Spleen (tissue), 11 donors: ENCODE results near the gene KCNG2. TPM values are rescaled to one million over a fixed set of nuclear protein-coding genes. Genes with fewer than 3 reads are reported as not detected.
"Not testable (repeated sequence)": the region's sequence is repeated elsewhere in the genome, so short reads cannot be mapped to it uniquely, and the experiment has no call there.

ENCODE experiments used
- DNase-seq: peaks from one replicate; pipeline ENCODE4 v3.0.0-alpha.2; 2020
- H3K27ac ChIP-seq, 8 donors: fragments of 200-600 bp; sonication (generic) in 7 of 8; 1 replicate in 4 of 8; 2 replicates in 4 of 8; pipeline versions ENCODE4 v1.5.0 to v1.8.0; 2016 to 2021; ENCODE audit warnings: inconsistent platforms in 4 of 8, mild to moderate bottlenecking in 4 of 8, moderate library complexity in 1 of 8
- H3K27me3 ChIP-seq, 7 donors: fragments of 200-600 bp; sonication (generic) in 6 of 7; replicated peaks in 1 of 7; 1 replicate in 4 of 7; 2 replicates in 3 of 7; pipeline versions ENCODE4 v1.5.0 to v1.8.0; 2016 to 2021; ENCODE audit warnings: inconsistent platforms in 3 of 7, mild to moderate bottlenecking in 1 of 7
- H3K36me3 ChIP-seq, 6 donors: fragments of 200-600 bp; sonication (generic) in 5 of 6; 1 replicate in 4 of 6; 2 replicates in 2 of 6; pipeline versions ENCODE4 v1.5.0 to v1.8.0; 2016 to 2021; ENCODE audit warnings: inconsistent platforms in 2 of 6
- H3K4me1 ChIP-seq, 6 donors: fragments of 200-600 bp; sonication (generic) in 5 of 6; 1 replicate in 3 of 6; 2 replicates in 3 of 6; pipeline versions ENCODE4 v1.5.0 to v1.8.0; 2016 to 2021; ENCODE audit warnings: inconsistent platforms in 3 of 6
- H3K4me3 ChIP-seq, 8 donors: fragments of 200-600 bp; sonication (generic) in 7 of 8; 1 replicate in 4 of 8; 2 replicates in 4 of 8; pipeline versions ENCODE4 v1.5.0 to v1.8.0; 2016 to 2021; ENCODE audit warnings: inconsistent platforms in 4 of 8, mild to moderate bottlenecking in 4 of 8, moderate library complexity in 2 of 8
- H3K9me3 ChIP-seq, 8 donors: fragments of 200-600 bp; sonication (generic) in 7 of 8; 1 replicate in 4 of 8; 2 replicates in 4 of 8; pipeline versions ENCODE4 v1.5.0 to v1.8.0; 2016 to 2021; ENCODE audit warnings: inconsistent platforms in 4 of 8
- POLR2A ChIP-seq, 3 donors: fragments of 450-650 bp; IDR thresholded peaks; one replicate each; pipeline ENCODE4 v1.5.1; 2017; ENCODE audit warnings: antibody characterized with exemption in 3 of 3, mild to moderate bottlenecking in 1 of 3
- POLR2AphosphoS5 ChIP-seq, 3 donors: sonication (generic); formaldehyde crosslinking; IDR thresholded peaks; one replicate each; pipeline ENCODE4 v1.5.1; 2017; ENCODE audit warnings: antibody characterized with exemption in 3 of 3
- WGBS, 5 donors: extraction: QIAGEN DNeasy Blood & Tissue Kit in 3 of 5; methylation state at CpG; one replicate each; pipeline versions ENCODE4 v1.1.5 to v1.1.7; 2013 to 2018; 5-methylcytosine and 5-hydroxymethylcytosine counted together
- intact Hi-C: fragments of 100-400 bp; cut with DNase I; formaldehyde crosslinking; loops from one replicate; pipeline ENCODE4 v1.15.0; 2023; ENCODE audit warnings: low total_unique reads
- polyA plus RNA-seq, 3 donors: library from polyadenylated mRNA; stranded (reverse); fragments of 200-250 nt; gene quantifications; one replicate each; pipeline ENCODE4 v1.2.1, GENCODE V29; 2013
- total RNA-seq, 7 donors: library from RNA; depleted of rRNA in 3 of 7; stranded (reverse); fragments of >200 nt in 3 of 7; fragmentation: NEBNext Ultra II Directional in 4 of 7; extraction: Animal tissue kit (Norgen Biotek cat#: 25700) in 4 of 7; gene quantifications; one replicate each; pipeline versions ENCODE4 v1.1.0 to v1.2.1, GENCODE V29; 2016 to 2021
- TF ChIP-seq, protein P1 (sequence below), 11 experiments: fragments of 200-600 bp in 7 of 11; fragments of 450-650 bp in 4 of 11; sonication (generic) in 4 of 11; IDR thresholded peaks in 8 of 11; conservative IDR thresholded peaks in 3 of 11; 1 replicate in 7 of 11; 2 replicates in 4 of 11; pipeline versions ENCODE4 v1.4.0 to v1.8.0; 2016 to 2021; ENCODE audit warnings: antibody characterized with exemption in 11 of 11, inconsistent platforms in 4 of 11, mild to moderate bottlenecking in 1 of 11
- donor health status: healthy with polysubstance abuse.
- donor health status: DM: no; HTN: no; CAD: no; lungs with moderate emphysema.
- donor health status: DM: no; HTN: no; CAD: no.
- donor health status: Bipolar disorder and iron deficiency.
- donor health status: healthy.
- donor health status: DM: no; HTN: no; CAD: no.
- donor health status: DM: yes; HTN: yes; CAD: no.

The KCNG2 gene
- total and polyA plus RNA-seq, 10 donors, result 0.15 to 3.2 (median 0.38) TPM; not detected in 1

DNA sequence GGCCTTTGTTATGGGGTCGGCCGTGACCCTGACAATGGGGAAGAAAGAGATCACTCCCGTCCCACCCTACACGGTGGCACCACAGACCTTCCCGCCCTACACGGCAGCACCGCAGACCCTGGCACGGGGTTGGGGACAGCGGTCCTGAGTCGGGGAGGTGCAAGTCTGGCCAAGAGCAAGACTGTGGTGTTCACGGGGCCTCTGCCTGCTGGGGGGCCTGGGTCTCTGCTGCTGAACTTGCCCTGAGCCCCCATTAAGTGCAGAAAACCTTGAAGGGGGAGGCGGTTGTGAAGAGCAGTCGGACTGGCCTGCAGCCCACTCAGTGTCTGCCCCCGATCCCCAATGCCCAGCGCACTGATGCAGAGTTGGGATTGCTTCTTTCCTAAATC is 77.8 kb downstream of the KCNG2 start:
- Histone ChIP-seq H3K36me3 (no peaks in the 10 kb centered on the region), H3K27me3 (peaks cover 0 to 43% (median 0%) of the 10 kb centered on the region in 7 donors), H3K9me3 (peaks cover 0 to 10% (median 4%) of the 10 kb centered on the region in 8 donors), H3K4me1 (peaks cover 0 to 6% (median 0%) of the 10 kb centered on the region in 6 donors), H3K27ac (no peak overlapping the region), H3K4me3 (no peak overlapping the region)
- 87 to 91% (median 88%) methylated on average over 15 of the region's 15 CpGs for whole genome bisulfite sequencing, 5 donors
- TF ChIP-seq POLR2A (IDR thresholded peaks at IDR 0.05), result no peak
- TF ChIP-seq, protein P1, sequence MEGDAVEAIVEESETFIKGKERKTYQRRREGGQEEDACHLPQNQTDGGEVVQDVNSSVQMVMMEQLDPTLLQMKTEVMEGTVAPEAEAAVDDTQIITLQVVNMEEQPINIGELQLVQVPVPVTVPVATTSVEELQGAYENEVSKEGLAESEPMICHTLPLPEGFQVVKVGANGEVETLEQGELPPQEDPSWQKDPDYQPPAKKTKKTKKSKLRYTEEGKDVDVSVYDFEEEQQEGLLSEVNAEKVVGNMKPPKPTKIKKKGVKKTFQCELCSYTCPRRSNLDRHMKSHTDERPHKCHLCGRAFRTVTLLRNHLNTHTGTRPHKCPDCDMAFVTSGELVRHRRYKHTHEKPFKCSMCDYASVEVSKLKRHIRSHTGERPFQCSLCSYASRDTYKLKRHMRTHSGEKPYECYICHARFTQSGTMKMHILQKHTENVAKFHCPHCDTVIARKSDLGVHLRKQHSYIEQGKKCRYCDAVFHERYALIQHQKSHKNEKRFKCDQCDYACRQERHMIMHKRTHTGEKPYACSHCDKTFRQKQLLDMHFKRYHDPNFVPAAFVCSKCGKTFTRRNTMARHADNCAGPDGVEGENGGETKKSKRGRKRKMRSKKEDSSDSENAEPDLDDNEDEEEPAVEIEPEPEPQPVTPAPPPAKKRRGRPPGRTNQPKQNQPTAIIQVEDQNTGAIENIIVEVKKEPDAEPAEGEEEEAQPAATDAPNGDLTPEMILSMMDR (IDR thresholded peaks at IDR 0.05 in 8 of 11, conservative IDR thresholded peaks at IDR 0.05 in 3 of 11), result no peak
- no peak for TF ChIP-seq POLR2AphosphoS5 (IDR thresholded peaks at IDR 0.05)
- intact Hi-C loops, result no loop called here
- peak; percentile 47 for DNase-seq

DNA sequence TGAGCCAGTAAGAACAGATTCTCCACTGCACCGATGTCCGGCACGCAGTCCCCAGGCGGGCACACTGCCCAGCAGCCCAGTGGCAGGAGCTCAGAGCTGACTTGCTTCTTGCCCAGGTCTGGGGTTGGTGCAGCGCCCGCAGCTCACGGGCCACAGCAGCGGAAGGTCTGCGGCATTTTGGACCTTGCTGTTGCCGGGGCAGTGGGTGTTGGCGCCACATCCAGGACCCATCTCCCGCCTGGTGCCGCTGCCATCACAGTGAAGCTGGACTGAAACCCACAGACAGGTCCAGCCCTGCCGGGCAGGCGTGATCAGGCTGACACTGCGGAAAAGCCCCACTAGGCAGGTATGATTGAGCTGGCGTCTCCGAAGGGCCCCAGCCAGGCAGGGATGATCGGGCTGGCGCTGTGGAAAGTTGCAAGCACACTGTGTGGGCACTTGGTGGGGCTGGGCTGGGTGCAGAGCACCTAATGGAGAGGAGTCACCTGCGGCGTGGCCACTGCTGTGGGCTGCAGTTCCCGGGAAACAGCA is 78.3 kb downstream of the KCNG2 start:
- 87 to 97% (median 90%) methylated on average over 20 to 23 of the region's 23 CpGs for WGBS, 5 donors
- H3K4me3 ChIP-seq, result no peak overlapping the region
- peak; percentile 59 for DNase-seq
- no peaks in the 10 kb centered on the region for H3K36me3 ChIP-seq
- H3K27ac ChIP-seq, result no peak overlapping the region
- intact Hi-C loops, result no loop called here
- H3K9me3 ChIP-seq, result peaks cover 0 to 10% (median 4%) of the 10 kb centered on the region in 8 donors
- H3K27me3 ChIP-seq, result peaks cover 0 to 43% (median 0%) of the 10 kb centered on the region in 7 donors
- TF ChIP-seq POLR2AphosphoS5 (IDR thresholded peaks at IDR 0.05) (no peak), POLR2A (IDR thresholded peaks at IDR 0.05) (no peak)
- TF ChIP-seq, protein P1 (IDR thresholded peaks at IDR 0.05 in 8 of 11, conservative IDR thresholded peaks at IDR 0.05 in 3 of 11), result no peak
- peaks cover 0 to 6% (median 0%) of the 10 kb centered on the region in 6 donors for H3K4me1 ChIP-seq

DNA sequence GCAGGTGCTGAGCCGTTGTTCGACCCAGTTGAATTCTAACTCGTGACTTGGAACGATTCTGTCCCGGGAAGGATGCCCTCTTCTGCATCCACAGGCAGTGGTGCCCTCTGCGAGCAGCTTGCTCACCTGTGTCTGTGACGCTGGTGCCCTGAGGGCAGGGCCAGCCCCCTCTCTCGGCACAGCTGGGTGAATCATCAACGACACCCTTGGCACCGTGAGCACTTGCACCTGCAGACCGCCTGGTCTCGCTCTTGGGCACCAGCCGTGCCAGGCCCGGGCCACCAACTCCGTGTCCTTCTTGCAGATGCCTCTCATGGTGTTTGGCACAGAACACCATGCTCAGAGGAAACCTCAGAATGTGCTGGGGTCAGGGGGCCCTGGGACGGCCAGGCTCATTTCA is 78.8 kb downstream of the KCNG2 start:
- H3K36me3 ChIP-seq, result no peaks in the 10 kb centered on the region
- peaks cover 0 to 39% (median 0%) of the 10 kb centered on the region in 7 donors for H3K27me3 ChIP-seq
- peaks cover 0 to 6% (median 0%) of the 10 kb centered on the region in 6 donors for H3K4me1 ChIP-seq
- 87 to 90% (median 89%) methylated on average over 13 to 16 of the region's 16 CpGs for WGBS, 5 donors
- peak; percentile 58 for DNase-seq
- peaks cover 0 to 10% (median 4%) of the 10 kb centered on the region in 8 donors for H3K9me3 ChIP-seq
- no peak overlapping the region for H3K27ac ChIP-seq
- no peak overlapping the region for H3K4me3 ChIP-seq
- intact Hi-C loops, result no loop called here
- TF ChIP-seq POLR2AphosphoS5 (IDR thresholded peaks at IDR 0.05) (no peak), POLR2A (IDR thresholded peaks at IDR 0.05) (no peak)
- TF ChIP-seq, protein P1 (IDR thresholded peaks at IDR 0.05 in 8 of 11, conservative IDR thresholded peaks at IDR 0.05 in 3 of 11), result no peak

DNA sequence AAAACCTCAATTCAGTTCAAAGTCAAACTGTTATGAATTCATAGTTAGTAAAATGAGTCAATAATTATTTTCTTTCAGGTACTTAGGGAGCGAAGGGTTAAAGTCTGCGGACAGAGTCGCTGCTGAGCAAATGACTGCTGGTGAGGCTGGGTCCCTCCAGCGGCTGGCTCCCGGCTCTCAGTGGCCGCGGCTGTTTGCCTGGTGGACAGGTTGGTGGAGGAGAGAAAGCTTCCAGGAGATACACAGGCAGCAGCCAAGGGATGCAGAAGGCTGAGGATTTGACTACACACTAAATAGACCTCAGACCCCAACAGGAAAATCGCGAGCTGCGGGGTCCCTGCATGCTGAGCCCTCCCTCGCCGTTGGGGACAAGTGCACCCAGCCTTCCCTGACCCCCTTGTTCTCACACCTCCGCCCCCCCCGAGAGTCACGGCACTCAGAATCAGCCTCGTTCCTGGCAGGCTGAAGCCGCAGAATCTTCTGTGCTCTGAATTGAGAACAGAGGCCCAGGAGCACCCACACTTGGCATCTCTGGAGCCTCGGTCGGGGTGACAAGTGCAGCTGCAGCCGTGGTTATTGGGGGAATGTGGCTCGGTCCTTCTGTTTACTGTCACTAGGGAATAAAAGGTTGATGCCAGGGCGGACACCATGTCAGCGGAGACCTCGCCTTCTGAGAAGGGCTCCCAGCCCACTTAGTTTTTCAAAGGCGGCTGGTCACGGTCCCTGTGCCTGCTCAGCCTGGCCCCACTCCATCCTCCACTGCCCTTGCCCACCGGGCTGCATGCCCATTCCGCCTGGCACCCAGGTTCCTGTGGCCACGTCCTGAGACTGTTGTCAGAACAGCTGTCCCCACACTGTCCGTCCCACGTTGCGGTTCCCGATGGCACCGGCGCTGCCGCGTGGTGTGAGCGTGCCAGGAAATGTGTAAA is 79.7 kb downstream of the KCNG2 start:
- peaks cover 0 to 10% (median 4%) of the 10 kb centered on the region in 8 donors for H3K9me3 ChIP-seq
- no peak overlapping the region for H3K4me3 ChIP-seq
- H3K36me3 ChIP-seq, result no peaks in the 10 kb centered on the region
- H3K4me1 ChIP-seq, result peaks cover 0 to 6% (median 0%) of the 10 kb centered on the region in 6 donors
- no peak for TF ChIP-seq POLR2A (IDR thresholded peaks at IDR 0.05)
- TF ChIP-seq POLR2AphosphoS5 (IDR thresholded peaks at IDR 0.05), result no peak
- TF ChIP-seq, protein P1 (IDR thresholded peaks at IDR 0.05 in 8 of 11, conservative IDR thresholded peaks at IDR 0.05 in 3 of 11), result no peak
- 64 to 70% (median 70%) methylated on average over 37 to 38 of the region's 38 CpGs for WGBS, 5 donors
- H3K27ac ChIP-seq, result no peak overlapping the region
- DNase-seq, result peak; percentile 63
- intact Hi-C loops, result no loop called here
- H3K27me3 ChIP-seq, result peaks cover 0 to 37% (median 0%) of the 10 kb centered on the region in 7 donors

DNA sequence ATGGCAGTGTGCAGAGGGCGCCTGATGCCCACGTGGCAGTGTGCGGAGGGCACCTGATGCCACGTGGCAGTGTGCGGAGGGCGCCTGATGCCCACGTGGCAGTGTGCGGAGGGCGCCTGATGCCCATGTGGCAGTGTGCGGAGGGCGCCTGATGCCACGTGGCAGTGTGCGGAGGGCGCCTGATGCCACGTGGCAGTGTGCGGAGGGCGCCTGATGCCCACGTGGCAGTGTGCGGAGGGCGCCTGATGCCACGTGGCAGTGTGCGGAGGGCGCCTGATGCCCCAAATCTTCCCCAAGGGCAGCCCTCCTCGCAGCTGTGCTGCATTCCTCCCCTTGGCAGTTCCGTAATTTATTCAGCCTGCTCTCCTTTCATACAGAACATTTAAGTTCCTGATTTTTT is 80.5 kb downstream of the KCNG2 start:
- H3K4me3 ChIP-seq, intact Hi-C loops: not testable (repeated sequence)

More for the DNA sequence above, 80.5 kb downstream of the KCNG2 start:
- Histone ChIP-seq H3K27me3 (peaks cover 0 to 29% (median 0%) of the 10 kb centered on the region in 7 donors), H3K9me3 (peaks cover 0 to 17% (median 4%) of the 10 kb centered on the region in 8 donors)
- DNase-seq, result peak; percentile 23
- not testable (repeated sequence) for H3K27ac ChIP-seq, H3K36me3 ChIP-seq, H3K4me1 ChIP-seq
- WGBS, 5 donors, result 90 to 96% (median 93%) methylated on average over 16 to 25 of the region's 25 CpGs
